GM12892 (cell line): ENCODE measurements around the gene GRIN1.

Source experiments
- POLR2A ChIP-seq: IDR thresholded peaks from 2 replicates; pipeline ENCODE4 v1.6.1; 2011; ENCODE audit warnings: low read depth, low read length, control low read depth
- POLR2AphosphoS5 ChIP-seq: IDR thresholded peaks from 2 replicates; pipeline ENCODE4 v1.6.1; 2011; ENCODE audit warnings: low read depth, low read length, control low read depth

DNA sequence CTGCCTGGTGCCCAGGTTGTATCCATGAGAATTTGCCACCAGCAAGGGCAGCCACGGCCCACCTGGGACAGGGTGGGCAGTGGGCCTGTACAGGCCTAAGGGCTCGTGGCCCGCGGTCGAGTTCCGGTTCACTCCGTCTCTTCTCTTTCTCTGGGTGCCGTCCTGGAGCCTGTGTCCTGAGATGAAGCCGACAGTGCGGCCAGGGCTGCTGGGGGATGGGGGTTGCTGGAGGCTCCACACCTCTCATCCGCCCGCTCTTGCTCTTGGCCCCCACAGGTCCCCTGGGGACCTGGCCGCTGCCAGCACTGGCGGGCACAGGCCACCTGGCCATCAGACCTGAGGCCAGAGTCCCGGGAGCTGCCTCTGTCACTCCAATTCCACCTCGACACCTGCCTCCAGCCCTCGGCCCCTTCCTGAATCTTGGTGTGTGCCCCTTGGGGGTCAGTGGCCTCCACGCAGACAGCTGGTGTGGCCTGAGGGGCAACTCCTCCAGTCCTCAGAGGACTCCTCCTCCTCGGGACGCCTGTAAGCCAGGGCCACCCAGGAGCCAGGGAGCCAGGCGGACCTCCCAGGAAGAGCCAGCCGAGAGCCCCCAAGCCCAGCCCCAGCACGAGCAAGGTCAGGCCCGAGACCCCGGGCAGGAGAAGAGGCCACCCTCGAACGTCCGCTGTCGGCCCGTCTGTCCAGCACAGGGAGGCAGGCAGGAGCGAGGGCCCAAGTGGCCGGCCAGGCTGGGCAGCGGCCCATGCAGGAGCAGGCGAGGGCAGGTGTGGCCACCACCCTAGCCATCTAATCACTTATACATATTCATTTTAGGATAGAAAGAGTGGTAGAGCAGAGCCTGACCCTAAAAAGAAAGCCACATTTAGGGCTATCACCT, 25.7 kb downstream of the GRIN1 start:
- TF ChIP-seq POLR2AphosphoS5 (no peak), POLR2A (no peak)
